Measurements from ENCODE around the gene LMO7. TPM values are rescaled to one million over a fixed set of nuclear protein-coding genes. Genes with fewer than 3 reads are reported as not detected.

LMO7 gene
- total RNA-seq, 4 donors from 2014 or later: 87.0 to 293 (median 187) TPM

GRCh38 chr13:75802161-75802560, 166.0 kb downstream of the LMO7 start:
- H3K4me3 ChIP-seq: no peak overlapping the region
- peaks cover 0 to 18% (median 0%) of the 10 kb centered on the region in 3 donors for H3K4me1 ChIP-seq
- H3K27ac ChIP-seq: no peak overlapping the region
- peaks cover 0 to 62% (median 0%) of the 10 kb centered on the region in 3 donors for H3K36me3 ChIP-seq
- DNase-seq: no peak
- TF ChIP-seq CTCF (IDR thresholded peaks at IDR 0.05) (no peak), POLR2A (IDR thresholded peaks at IDR 0.05) (no peak)
- intact Hi-C loops (cut with DNase I): no loop called here
- H3K27me3 ChIP-seq: no peaks in the 10 kb centered on the region
- H3K9me3 ChIP-seq: no peaks in the 10 kb centered on the region
- 77 to 91% methylated on average over 5 of the region's 5 CpGs for WGBS, 2 donors

- H3K27me3 ChIP-seq: no peaks in the 10 kb centered on the region
- H3K4me1 ChIP-seq: peaks cover 0 to 8% (median 0%) of the 10 kb centered on the region in 3 donors
- H3K27ac ChIP-seq: no peak overlapping the region
- no peaks in the 10 kb centered on the region for H3K9me3 ChIP-seq
- no peak for DNase-seq
- no peak overlapping the region for H3K4me3 ChIP-seq
- intact Hi-C loops (cut with DNase I): no loop called here
- TF ChIP-seq CTCF (IDR thresholded peaks at IDR 0.05) (no peak), POLR2A (IDR thresholded peaks at IDR 0.05) (no peak)
- peaks cover 0 to 72% (median 0%) of the 10 kb centered on the region in 3 donors for H3K36me3 ChIP-seq
- WGBS, 2 donors: 33 to 45% methylated on average over 1 of the region's 1 CpG
Observed at GRCh38 chr13:75803164-75803611, 167.1 kb downstream of the LMO7 start.

GRCh38 chr13:75804054-75804453, 167.9 kb downstream of the LMO7 start:
- intact Hi-C loops (cut with DNase I): no loop called here
- WGBS, 2 donors: 87 to 95% methylated on average over 10 of the region's 10 CpGs

GRCh38 chr13:75804605-75805004, 168.5 kb downstream of the LMO7 start:
- no peaks in the 10 kb centered on the region for H3K4me1 ChIP-seq
- no peaks in the 10 kb centered on the region for H3K9me3 ChIP-seq
- DNase-seq: no peak
- no peak for TF ChIP-seq CTCF (IDR thresholded peaks at IDR 0.05)
- TF ChIP-seq POLR2A (IDR thresholded peaks at IDR 0.05): no peak
- 80 to 93% methylated on average over 4 of the region's 4 CpGs for WGBS, 2 donors
- H3K36me3 ChIP-seq: peaks cover 0 to 77% (median 0%) of the 10 kb centered on the region in 3 donors
- intact Hi-C loops (cut with DNase I): no loop called here
- no peak overlapping the region for H3K27ac ChIP-seq
- no peak overlapping the region for H3K4me3 ChIP-seq
- H3K27me3 ChIP-seq: no peaks in the 10 kb centered on the region

More at GRCh38 chr13:75804054-75804453, 167.9 kb downstream of the LMO7 start:
- H3K4me3 ChIP-seq: no peak overlapping the region
- no peak for DNase-seq
- H3K27me3 ChIP-seq: no peaks in the 10 kb centered on the region
- no peaks in the 10 kb centered on the region for H3K9me3 ChIP-seq
- TF ChIP-seq CTCF (IDR thresholded peaks at IDR 0.05): no peak
- no peak for TF ChIP-seq POLR2A (IDR thresholded peaks at IDR 0.05)
- no peaks in the 10 kb centered on the region for H3K4me1 ChIP-seq
- peaks cover 0 to 77% (median 0%) of the 10 kb centered on the region in 3 donors for H3K36me3 ChIP-seq
- H3K27ac ChIP-seq: no peak overlapping the region

- H3K9me3 ChIP-seq: no peaks in the 10 kb centered on the region
- H3K4me3 ChIP-seq: no peak overlapping the region
- intact Hi-C loops (cut with DNase I): no loop called here
- whole genome bisulfite sequencing, 2 donors: 90 to 94% methylated on average over 7 of the region's 7 CpGs
- H3K27me3 ChIP-seq: no peaks in the 10 kb centered on the region
- H3K36me3 ChIP-seq: peaks cover 0 to 69% (median 0%) of the 10 kb centered on the region in 3 donors
- peaks cover 0 to 9% (median 0%) of the 10 kb centered on the region in 3 donors for H3K4me1 ChIP-seq
- no peak for DNase-seq
- no peak overlapping the region for H3K27ac ChIP-seq
- TF ChIP-seq CTCF (IDR thresholded peaks at IDR 0.05) (no peak), POLR2A (IDR thresholded peaks at IDR 0.05) (no peak)
Observed at GRCh38 chr13:75806117-75806516, 170.0 kb downstream of the LMO7 start.
